Nephron progenitor cell (in vitro differentiated cells): Measurements from ENCODE around the gene STRA8.
A peak's percentile ranks its signal among the peaks of the same experiment; 100 is the strongest.
"Not testable (repeated sequence)": the region's sequence is repeated elsewhere in the genome, so short reads cannot be mapped to it uniquely, and the experiment has no call there.

Source experiments
- DNase-seq: peaks from one replicate; pipeline ENCODE4 v3.0.0; 2021
- H3K27ac Mint-ChIP-seq: 2 replicates; pipeline ENCODE4 v1.8.0; 2021; ENCODE audit warnings: mild to moderate bottlenecking, moderate library complexity, mixed read lengths
- H3K27me3 Mint-ChIP-seq: 2 replicates; pipeline ENCODE4 v1.8.0; 2021; ENCODE audit warnings: mild to moderate bottlenecking, low read depth, mixed read lengths; ENCODE audit not compliant: poor library complexity
- H3K36me3 Mint-ChIP-seq: 2 replicates; pipeline ENCODE4 v1.8.0; 2021; ENCODE audit warnings: low read depth, mixed read lengths
- H3K4me1 Mint-ChIP-seq: 2 replicates; pipeline ENCODE4 v1.8.0; 2021; ENCODE audit warnings: mixed read lengths
- H3K4me3 Mint-ChIP-seq: 2 replicates; pipeline ENCODE4 v1.8.0; 2021; ENCODE audit warnings: mild to moderate bottlenecking, moderate library complexity, mixed read lengths
- H3K9me3 Mint-ChIP-seq: 2 replicates; pipeline ENCODE4 v1.8.0; 2021; ENCODE audit warnings: mild to moderate bottlenecking, moderate library complexity, mixed read lengths
- TF ChIP-seq, protein P1 (sequence below): fragments of 200-600 bp; sonication (generic); IDR thresholded peaks from 2 replicates; pipeline ENCODE4 v1.5.0; 2021; ENCODE audit warnings: antibody characterized with exemption

STRA8 gene

DNA sequence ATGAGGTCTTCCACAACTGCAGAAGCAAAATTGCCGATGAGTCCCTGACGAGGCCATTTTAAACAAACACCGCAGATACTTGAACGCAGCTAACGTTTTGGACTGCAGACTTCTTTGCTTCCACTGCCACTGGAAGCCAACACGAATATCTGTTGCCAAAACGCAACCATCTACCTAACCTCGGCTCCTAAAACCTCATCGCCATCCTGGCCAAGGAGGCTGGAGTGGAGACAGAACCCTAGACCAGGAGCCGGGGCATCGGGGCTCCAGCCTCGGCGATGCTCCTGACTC is 22.8 kb upstream of the STRA8 start:
- H3K4me1 Mint-ChIP-seq: peaks cover 25% of the 10 kb centered on the region
- no peak overlapping the region for H3K27ac Mint-ChIP-seq
- H3K27me3 Mint-ChIP-seq: peaks cover 10% of the 10 kb centered on the region
- TF ChIP-seq, protein P1, sequence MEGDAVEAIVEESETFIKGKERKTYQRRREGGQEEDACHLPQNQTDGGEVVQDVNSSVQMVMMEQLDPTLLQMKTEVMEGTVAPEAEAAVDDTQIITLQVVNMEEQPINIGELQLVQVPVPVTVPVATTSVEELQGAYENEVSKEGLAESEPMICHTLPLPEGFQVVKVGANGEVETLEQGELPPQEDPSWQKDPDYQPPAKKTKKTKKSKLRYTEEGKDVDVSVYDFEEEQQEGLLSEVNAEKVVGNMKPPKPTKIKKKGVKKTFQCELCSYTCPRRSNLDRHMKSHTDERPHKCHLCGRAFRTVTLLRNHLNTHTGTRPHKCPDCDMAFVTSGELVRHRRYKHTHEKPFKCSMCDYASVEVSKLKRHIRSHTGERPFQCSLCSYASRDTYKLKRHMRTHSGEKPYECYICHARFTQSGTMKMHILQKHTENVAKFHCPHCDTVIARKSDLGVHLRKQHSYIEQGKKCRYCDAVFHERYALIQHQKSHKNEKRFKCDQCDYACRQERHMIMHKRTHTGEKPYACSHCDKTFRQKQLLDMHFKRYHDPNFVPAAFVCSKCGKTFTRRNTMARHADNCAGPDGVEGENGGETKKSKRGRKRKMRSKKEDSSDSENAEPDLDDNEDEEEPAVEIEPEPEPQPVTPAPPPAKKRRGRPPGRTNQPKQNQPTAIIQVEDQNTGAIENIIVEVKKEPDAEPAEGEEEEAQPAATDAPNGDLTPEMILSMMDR: no peak
- H3K9me3 Mint-ChIP-seq: no peaks in the 10 kb centered on the region
- no peak for DNase-seq
- peaks cover under 1% of the 10 kb centered on the region for H3K36me3 Mint-ChIP-seq
- peak overlapping the region; percentile 95 for H3K4me3 Mint-ChIP-seq

DNA sequence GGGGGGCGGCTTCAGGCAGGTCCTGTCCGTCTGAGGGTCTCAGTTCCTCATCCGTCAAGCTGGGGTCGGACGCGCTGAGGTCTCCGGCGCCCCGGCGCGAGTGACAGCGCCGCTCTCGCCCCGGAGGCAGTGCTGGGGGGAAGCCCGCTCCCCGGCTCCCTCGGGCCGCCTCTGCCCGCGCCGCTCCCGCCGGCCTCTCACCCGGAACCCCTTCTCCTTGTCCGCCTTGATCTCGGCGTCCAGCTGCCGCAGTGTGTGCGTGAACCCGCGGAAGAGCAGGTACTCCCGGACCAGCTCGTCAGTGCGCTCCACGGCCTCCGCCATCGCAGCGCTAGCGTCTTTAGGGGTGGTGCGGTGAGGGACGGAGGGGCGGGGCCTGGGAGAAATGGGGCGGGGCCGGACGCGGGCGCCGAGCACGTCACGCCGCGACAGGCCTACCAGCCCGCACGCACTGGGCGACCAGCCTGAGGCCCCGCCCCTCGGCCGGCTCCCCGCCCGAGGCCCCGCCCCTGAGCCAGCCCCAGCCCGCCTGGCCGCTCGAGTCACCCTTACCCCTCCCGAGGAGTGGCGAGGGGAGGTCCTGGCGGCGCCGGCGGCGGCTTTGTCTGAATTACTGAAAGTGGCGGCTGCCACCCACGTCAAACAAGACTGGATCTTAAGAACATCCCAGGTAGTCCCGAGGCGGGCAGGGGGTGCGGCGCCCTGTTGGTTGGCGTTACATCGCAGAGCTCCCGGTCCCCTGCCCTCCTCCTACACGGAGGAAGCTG is 22.3 kb upstream of the STRA8 start, which contains the start of gene WDR91:
Gene WDR91 (minus strand): TSS at position 348 of the 767 bp plus-strand sequence. CDS start 24 bp downstream, at position 324.
- no peaks in the 10 kb centered on the region for H3K9me3 Mint-ChIP-seq
- peaks cover 29% of the 10 kb centered on the region for H3K4me1 Mint-ChIP-seq
- peak within 1 kb of the TSS; percentile 95 for H3K4me3 Mint-ChIP-seq
- peaks cover 10% of the 10 kb centered on the region for H3K27me3 Mint-ChIP-seq
- H3K27ac Mint-ChIP-seq: peak within 1 kb of the TSS; percentile 81
- H3K36me3 Mint-ChIP-seq: no peaks in the 10 kb centered on the region
- TF ChIP-seq, protein P1: no peak
- DNase-seq: peak; percentile 99

DNA sequence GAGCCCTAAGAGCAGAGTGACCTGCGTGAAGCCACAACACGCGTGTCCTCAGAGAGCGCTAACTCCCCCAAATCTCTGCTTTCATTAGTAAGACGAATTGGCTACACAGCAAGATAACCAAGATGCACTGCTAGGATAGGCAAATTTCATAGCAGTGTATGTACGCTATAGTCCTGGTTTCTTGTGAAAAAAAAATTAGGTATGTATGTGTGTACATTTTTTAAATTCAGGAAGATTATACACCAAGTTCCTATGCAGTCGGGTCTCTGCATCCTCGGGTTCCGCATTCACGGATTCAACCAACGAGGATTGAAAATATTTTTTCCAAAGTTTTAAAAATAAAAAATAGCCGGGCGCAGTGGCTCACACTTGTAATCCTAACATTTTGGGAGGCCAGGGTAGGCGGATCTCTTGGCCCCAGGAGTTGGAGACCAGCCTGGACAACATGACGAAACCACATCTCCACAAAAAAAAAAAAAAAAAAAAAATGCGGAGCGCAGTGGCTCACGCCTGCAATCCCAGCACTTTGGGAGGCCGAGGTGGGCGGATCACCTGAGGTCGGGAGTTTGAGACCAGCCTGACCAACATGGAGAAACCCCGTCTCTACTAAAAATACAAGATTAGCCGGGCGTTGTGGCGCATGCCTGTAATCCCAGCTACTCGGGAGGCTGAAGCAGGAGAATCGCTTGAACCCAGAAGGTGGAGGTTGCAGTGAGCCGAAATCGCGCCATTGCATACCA is 21.5 kb upstream of the STRA8 start:
- peak overlapping the region; percentile 13 for H3K27ac Mint-ChIP-seq

DNA sequence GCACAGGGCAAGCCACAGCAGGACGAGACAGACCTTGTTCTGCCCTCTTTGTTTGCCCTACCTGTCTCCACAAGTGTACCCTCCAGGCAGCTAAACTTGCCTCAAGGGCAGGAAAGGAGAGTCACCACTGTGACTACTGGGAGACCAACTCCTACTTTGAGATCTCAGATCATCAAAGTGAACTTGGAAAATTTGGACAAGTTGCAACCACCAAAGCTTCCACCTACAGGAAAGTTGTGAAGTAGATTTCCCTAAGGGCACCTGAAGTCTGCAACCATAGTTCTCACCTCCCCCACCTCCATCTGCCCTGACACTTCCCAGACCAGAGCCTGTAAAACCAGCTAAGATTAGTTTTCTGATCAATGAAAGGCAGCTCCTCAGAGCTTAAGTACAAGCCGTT is 19.8 kb upstream of the STRA8 start:
- Mint-ChIP-seq H3K9me3 (no peaks in the 10 kb centered on the region), H3K4me3 (peak overlapping the region; percentile 47), H3K4me1 (peaks cover 12% of the 10 kb centered on the region), H3K36me3 (no peaks in the 10 kb centered on the region), H3K27ac (no peak overlapping the region), H3K27me3 (peaks cover 10% of the 10 kb centered on the region)
- DNase-seq: no peak
- TF ChIP-seq, protein P1: no peak

More for the DNA sequence above, 21.5 kb upstream of the STRA8 start:
- not testable (repeated sequence) for H3K36me3 Mint-ChIP-seq, DNase-seq, H3K9me3 Mint-ChIP-seq
- Mint-ChIP-seq H3K4me1 (peaks cover 29% of the 10 kb centered on the region), H3K4me3 (peak overlapping the region; percentile 95), H3K27me3 (peaks cover 10% of the 10 kb centered on the region)

DNA sequence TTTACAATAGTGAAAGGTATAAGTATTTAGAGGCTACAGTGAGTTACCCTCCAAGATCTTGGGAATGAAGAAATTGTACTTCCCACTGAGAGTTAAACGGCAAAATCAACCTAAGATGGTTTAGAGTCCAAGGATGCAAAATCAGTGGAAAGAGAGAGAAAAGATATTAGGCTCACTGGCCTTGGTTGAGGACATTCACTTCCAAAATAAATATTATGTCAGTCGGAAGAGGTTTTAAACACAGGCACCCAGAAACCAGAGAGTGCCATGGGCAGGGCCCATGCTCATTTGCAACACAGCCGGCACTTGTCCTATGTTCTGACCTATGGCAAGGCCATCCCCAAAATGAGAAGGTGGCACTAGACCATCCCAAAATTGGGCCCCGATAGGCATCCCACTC is 18.5 kb upstream of the STRA8 start:
- peaks cover 5% of the 10 kb centered on the region for H3K27me3 Mint-ChIP-seq
- TF ChIP-seq, protein P1: no peak
- H3K9me3 Mint-ChIP-seq: peaks cover 4% of the 10 kb centered on the region
- H3K36me3 Mint-ChIP-seq: no peaks in the 10 kb centered on the region
- H3K4me1 Mint-ChIP-seq: peaks cover 11% of the 10 kb centered on the region
- H3K27ac Mint-ChIP-seq: no peak overlapping the region
- no peak overlapping the region for H3K4me3 Mint-ChIP-seq
- DNase-seq: no peak

DNA sequence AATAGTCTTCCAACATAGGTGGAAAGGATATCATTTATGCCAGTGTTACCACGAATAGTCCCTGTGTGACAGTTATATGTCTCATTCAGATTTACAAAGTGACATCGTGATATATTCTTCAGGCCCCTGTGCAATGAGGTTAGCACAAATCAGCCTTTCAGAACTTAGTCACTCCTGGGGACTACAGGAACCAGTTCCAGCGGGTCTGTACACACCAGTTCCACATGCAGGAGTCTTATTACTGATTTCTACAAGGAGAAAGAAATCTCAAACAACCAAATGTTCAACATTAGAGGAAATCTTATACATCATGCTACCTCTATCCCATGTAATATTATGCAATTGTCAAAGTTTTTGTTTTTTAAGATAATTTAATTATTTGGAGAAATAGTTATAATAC is 17.9 kb upstream of the STRA8 start:
- TF ChIP-seq, protein P1: no peak
- Mint-ChIP-seq H3K4me1 (peaks cover 11% of the 10 kb centered on the region), H3K27me3 (no peaks in the 10 kb centered on the region), H3K36me3 (no peaks in the 10 kb centered on the region), H3K9me3 (peaks cover 10% of the 10 kb centered on the region), H3K4me3 (no peak overlapping the region), H3K27ac (no peak overlapping the region)
- DNase-seq: no peak
